ENCODE results near the gene ACTN4.

DNA sequence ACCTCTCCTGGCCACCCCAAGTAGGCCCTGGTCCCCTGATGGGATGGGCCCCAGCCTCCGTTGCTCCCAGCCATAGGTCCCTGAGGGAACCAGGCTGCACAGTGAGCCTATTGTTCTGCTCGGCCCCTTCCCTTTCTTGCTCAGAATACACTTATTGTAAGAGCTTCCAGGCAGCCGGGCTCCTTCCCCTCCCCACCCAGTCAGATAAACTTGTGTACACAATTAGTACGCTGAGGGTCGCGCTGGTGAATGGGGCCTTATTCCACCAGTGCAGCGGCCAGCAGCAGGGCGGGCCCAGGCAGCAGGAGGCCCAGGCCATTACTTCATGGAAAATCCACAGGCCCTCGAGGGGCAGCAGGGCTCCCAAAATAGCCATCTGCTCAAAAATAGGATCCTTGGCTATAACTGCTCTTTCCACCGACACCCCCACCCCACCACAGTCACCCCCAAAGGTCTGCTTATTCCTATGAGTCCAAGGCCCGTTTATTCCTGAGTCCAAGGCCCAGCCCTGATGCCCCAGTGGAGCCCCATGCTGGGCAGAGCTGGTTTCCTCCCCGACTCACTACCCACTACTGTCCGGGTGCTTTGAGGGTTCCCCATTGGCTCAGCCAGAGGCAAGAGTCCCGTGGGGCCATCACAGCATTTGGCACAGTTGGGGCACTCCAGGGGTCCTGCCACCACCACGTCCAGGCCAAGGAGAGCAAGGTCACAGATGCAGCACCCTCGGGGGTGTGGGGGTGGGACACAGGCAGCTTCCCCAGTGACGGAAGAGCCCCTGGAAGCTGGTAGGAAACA is 74.7 kb downstream of the ACTN4 start:
- TF ChIP-seq EZH2phosphoT487 (IDR thresholded peaks at IDR 0.05; ENCODE audit: low read depth, severe bottlenecking, unreplicated experiment), result no peak
- TF ChIP-seq, protein P1, sequence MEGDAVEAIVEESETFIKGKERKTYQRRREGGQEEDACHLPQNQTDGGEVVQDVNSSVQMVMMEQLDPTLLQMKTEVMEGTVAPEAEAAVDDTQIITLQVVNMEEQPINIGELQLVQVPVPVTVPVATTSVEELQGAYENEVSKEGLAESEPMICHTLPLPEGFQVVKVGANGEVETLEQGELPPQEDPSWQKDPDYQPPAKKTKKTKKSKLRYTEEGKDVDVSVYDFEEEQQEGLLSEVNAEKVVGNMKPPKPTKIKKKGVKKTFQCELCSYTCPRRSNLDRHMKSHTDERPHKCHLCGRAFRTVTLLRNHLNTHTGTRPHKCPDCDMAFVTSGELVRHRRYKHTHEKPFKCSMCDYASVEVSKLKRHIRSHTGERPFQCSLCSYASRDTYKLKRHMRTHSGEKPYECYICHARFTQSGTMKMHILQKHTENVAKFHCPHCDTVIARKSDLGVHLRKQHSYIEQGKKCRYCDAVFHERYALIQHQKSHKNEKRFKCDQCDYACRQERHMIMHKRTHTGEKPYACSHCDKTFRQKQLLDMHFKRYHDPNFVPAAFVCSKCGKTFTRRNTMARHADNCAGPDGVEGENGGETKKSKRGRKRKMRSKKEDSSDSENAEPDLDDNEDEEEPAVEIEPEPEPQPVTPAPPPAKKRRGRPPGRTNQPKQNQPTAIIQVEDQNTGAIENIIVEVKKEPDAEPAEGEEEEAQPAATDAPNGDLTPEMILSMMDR (IDR thresholded peaks at IDR 0.05; ENCODE audit: poor library complexity), result no peak

Data from hepatocyte (in vitro differentiated cells).